H1 (cell line): Measurements from ENCODE around the gene IP6K1. TPM values are rescaled to one million over a fixed set of nuclear protein-coding genes. Genes with fewer than 3 reads are reported as not detected.

Experiments used
- CTCF ChIA-PET: fragments of 300-600 bp; sonication (Branson Sonifier 250); formaldehyde crosslinking; loops from one replicate; lab custom pipeline; 2021; ENCODE audit not compliant: partially characterized antibody; lab: Charles Lee
- POLR2A ChIA-PET: fragments of 300-600 bp; sonication (Branson Sonifier 250); formaldehyde crosslinking; loops from one replicate; lab custom pipeline; 2021; ENCODE audit warnings: inconsistent platforms; ENCODE audit not compliant: partially characterized antibody; lab: Charles Lee
- DNase-seq, 2 experiments: peaks; one replicate each; pipeline versions ENCODE4 v3.0.0 to v3.0.0-alpha.2; 2010 to 2022; ENCODE audit warnings: low spot score in 2 of 2, low read depth in 1 of 2, mixed read lengths in 1 of 2
- FAIRE-seq: peaks from 2 replicates; lab custom pipeline; 2011; peaks lifted over from hg19 to GRCh38; lab: Jason Lieb, UNC
- H2AFZ ChIP-seq: 2 replicates; pipeline ENCODE4 v1.8.1; 2012; ENCODE audit warnings: low read length, inconsistent platforms
- H2AK5ac ChIP-seq: 2 replicates; pipeline ENCODE4 v1.6.1; 2013; ENCODE audit warnings: low read depth, low read length
- H2BK120ac ChIP-seq: replicated peaks from 2 replicates; pipeline ENCODE3; 2013; ENCODE audit warnings: low read depth, low read length, inconsistent platforms
- H2BK12ac ChIP-seq: 2 replicates; pipeline ENCODE4 v1.6.1; 2013; ENCODE audit warnings: low read depth, low read length
- H2BK15ac ChIP-seq: 2 replicates; pipeline ENCODE4 v1.6.1; 2013; ENCODE audit warnings: low read length
- H2BK20ac ChIP-seq: 2 replicates; pipeline ENCODE4 v1.6.1; 2013; ENCODE audit warnings: low read length
- H2BK5ac ChIP-seq: 2 replicates; pipeline ENCODE4 v1.6.1; 2013; ENCODE audit warnings: low read depth, low read length
- H3K14ac ChIP-seq: 2 replicates; pipeline ENCODE4 v1.6.1; 2013; ENCODE audit warnings: inconsistent platforms; ENCODE audit not compliant: insufficient read length
- H3K18ac ChIP-seq: 2 replicates; pipeline ENCODE4 v1.6.1; 2013; ENCODE audit warnings: low read length; ENCODE audit errors: extremely low read depth
- H3K23ac ChIP-seq: 2 replicates; pipeline ENCODE4 v1.6.1; 2013; ENCODE audit warnings: inconsistent platforms; ENCODE audit not compliant: insufficient read length
- H3K23me2 ChIP-seq: 2 replicates; pipeline ENCODE4 v1.6.1; 2013; ENCODE audit warnings: low read depth, low read length
- H3K27ac ChIP-seq: 2 replicates; pipeline ENCODE4 v1.6.1; 2011; ENCODE audit warnings: low read depth, low read length, inconsistent platforms
- H3K27me3 ChIP-seq, 4 experiments: replicated peaks in 1 of 4; 1 replicate in 1 of 4; 2 replicates in 3 of 4; pipeline versions ENCODE4 v1.6.1 to v1.8.1; 2011 to 2013; ENCODE audit warnings: low read length in 3 of 4, mild to moderate bottlenecking in 3 of 4, inconsistent platforms in 2 of 4, mixed read lengths in 2 of 4, moderate library complexity in 1 of 4; ENCODE audit not compliant: control insufficient read depth in 3 of 4, insufficient read depth in 3 of 4; ENCODE audit errors: extremely low read depth in 1 of 4
- H3K36me3 ChIP-seq, 4 experiments: 2 replicates each; pipeline versions ENCODE4 v1.6.1 to v1.8.1; 2011 to 2013; ENCODE audit warnings: mild to moderate bottlenecking in 4 of 4, low read length in 3 of 4, moderate library complexity in 2 of 4, control low read depth in 1 of 4, inconsistent platforms in 1 of 4; ENCODE audit not compliant: insufficient read depth in 4 of 4, control insufficient read depth in 2 of 4
- H3K4ac ChIP-seq: replicated peaks from 2 replicates; pipeline ENCODE3; 2013; ENCODE audit warnings: low read length, low read depth, mixed read lengths, inconsistent platforms; ENCODE audit not compliant: insufficient read length
- H3K4me1 ChIP-seq, 4 experiments: replicated peaks in 1 of 4; 1 replicate in 1 of 4; 2 replicates in 3 of 4; pipeline versions ENCODE4 v1.6.1 to v1.8.1; 2011 to 2013; ENCODE audit warnings: low read length in 3 of 4, inconsistent platforms in 2 of 4, mixed read lengths in 1 of 4; ENCODE audit not compliant: insufficient read depth in 4 of 4, control insufficient read depth in 3 of 4
- H3K4me2 ChIP-seq, 2 experiments: 2 replicates each; pipeline versions ENCODE4 v1.6.1 to v1.8.1; 2011 to 2013; ENCODE audit warnings: low read depth in 2 of 2, low read length in 2 of 2, control low read depth in 1 of 2, inconsistent platforms in 1 of 2, mild to moderate bottlenecking in 1 of 2; ENCODE audit not compliant: insufficient read depth in 1 of 2
- H3K4me3 ChIP-seq, 4 experiments: fragments of 200-600, 300-600 bp in 1 of 4; sonication (generic), shearing (Covaris generic), sonication (Bioruptor Twin) in 1 of 4; 2 replicates each; pipeline versions ENCODE4 v1.5.1 to v1.8.1; 2011 to 2016; ENCODE audit warnings: low read length in 4 of 4, low read depth in 3 of 4, control low read depth in 2 of 4, inconsistent platforms in 2 of 4, mild to moderate bottlenecking in 2 of 4, mixed read lengths in 1 of 4, moderate library complexity in 1 of 4; ENCODE audit not compliant: insufficient read depth in 2 of 4; ENCODE audit errors: extremely low read depth in 1 of 4
- H3K56ac ChIP-seq: replicated peaks from 2 replicates; pipeline ENCODE3; 2013; ENCODE audit warnings: low read depth, mild to moderate bottlenecking, mixed read lengths, low read length, inconsistent platforms; ENCODE audit not compliant: insufficient read length
- H3K79me1 ChIP-seq: 2 replicates; pipeline ENCODE4 v1.6.1; 2013; ENCODE audit warnings: low read depth, low read length, control low read depth
- H3K79me2 ChIP-seq, 2 experiments: 2 replicates each; pipeline versions ENCODE4 v1.6.1 to v1.8.1; 2012 to 2013; ENCODE audit warnings: low read length in 2 of 2, mild to moderate bottlenecking in 2 of 2, inconsistent platforms in 1 of 2; ENCODE audit not compliant: insufficient read depth in 2 of 2, control insufficient read depth in 1 of 2
- H3K9ac ChIP-seq, 4 experiments: replicated peaks in 1 of 4; 1 replicate in 1 of 4; 2 replicates in 3 of 4; pipeline versions ENCODE4 v1.6.1 to v1.8.1; 2011 to 2013; ENCODE audit warnings: low read depth in 3 of 4, low read length in 3 of 4, control low read depth in 2 of 4, mild to moderate bottlenecking in 2 of 4, moderate library complexity in 2 of 4, inconsistent platforms in 1 of 4; ENCODE audit errors: extremely low read depth in 1 of 4
- H3K9me3 ChIP-seq, 2 experiments: 2 replicates each; pipeline versions ENCODE4 v1.6.1 to v1.8.1; 2012 to 2013; ENCODE audit warnings: mild to moderate bottlenecking in 2 of 2, moderate library complexity in 2 of 2, control low read depth in 1 of 2, inconsistent platforms in 1 of 2, low read depth in 1 of 2, low read length in 1 of 2, mixed read lengths in 1 of 2; ENCODE audit not compliant: insufficient read depth in 2 of 2
- H4K20me1 ChIP-seq, 2 experiments: replicated peaks in 1 of 2; 2 replicates each; pipeline versions ENCODE3 to v1.8.1; 2011 to 2013; ENCODE audit warnings: inconsistent platforms in 2 of 2, low read length in 2 of 2, mild to moderate bottlenecking in 1 of 2; ENCODE audit not compliant: insufficient read depth in 2 of 2, control insufficient read depth in 1 of 2
- H4K5ac ChIP-seq: 2 replicates; pipeline ENCODE4 v1.6.1; 2013; ENCODE audit warnings: low read length, low read depth, mixed read lengths, inconsistent platforms; ENCODE audit not compliant: insufficient read length
- H4K8ac ChIP-seq: 2 replicates; pipeline ENCODE4 v1.8.0; 2013; ENCODE audit warnings: mild to moderate bottlenecking, moderate library complexity, low read length, inconsistent platforms; ENCODE audit not compliant: insufficient read depth; ENCODE audit errors: extremely low read depth
- H4K91ac ChIP-seq: replicated peaks from 2 replicates; pipeline ENCODE3; 2013; ENCODE audit warnings: low read length, mixed read lengths, inconsistent platforms; ENCODE audit not compliant: insufficient read length
- ASH2L ChIP-seq: fragments of 200-600, 300-600 bp; sonication (generic); IDR thresholded peaks from one replicate; pipeline ENCODE4 v1.7.1; 2017; ENCODE audit warnings: low read length
- BCL11A ChIP-seq, 2 experiments: IDR thresholded peaks; one replicate each; pipeline ENCODE4 v1.6.1; 2011; ENCODE audit warnings: low read depth in 2 of 2, low read length in 2 of 2, mild to moderate bottlenecking in 2 of 2
- CREB1 ChIP-seq: IDR thresholded peaks from 2 replicates; pipeline ENCODE4 v1.6.1; 2012; ENCODE audit warnings: inconsistent platforms
- EGR1 ChIP-seq: IDR thresholded peaks from 2 replicates; pipeline ENCODE4 v1.6.1; 2011; ENCODE audit warnings: low read depth, low read length, borderline replicate concordance
- EP300 ChIP-seq, 2 experiments: IDR thresholded peaks; 1 replicate in 1 of 2; 2 replicates in 1 of 2; pipeline ENCODE4 v1.6.1; 2011 to 2012; ENCODE audit warnings: low read depth in 2 of 2, low read length in 2 of 2, mild to moderate bottlenecking in 2 of 2, borderline replicate concordance in 1 of 2, inconsistent platforms in 1 of 2, moderate library complexity in 1 of 2
- KDM1A ChIP-seq: fragments of 200-600, 300-600 bp; sonication (generic); IDR thresholded peaks from 2 replicates; pipeline ENCODE4 v1.7.1; 2016; ENCODE audit warnings: mild to moderate bottlenecking, low read length, borderline replicate concordance
- KDM4A ChIP-seq: IDR thresholded peaks from one replicate; pipeline ENCODE4 v1.7.1; 2012; ENCODE audit warnings: low read depth, mild to moderate bottlenecking, moderate library complexity, low read length, inconsistent platforms; ENCODE audit not compliant: severe bottlenecking
- MAFK ChIP-seq: IDR thresholded peaks from 2 replicates; pipeline ENCODE4 v1.6.1; 2012; ENCODE audit warnings: low read depth, mild to moderate bottlenecking, improper control_type of control experiment, low read length
- PHF8 ChIP-seq: fragments of 200-600 bp; sonication (generic); conservative IDR thresholded peaks from 2 replicates; pipeline ENCODE4 v1.7.1; 2012; ENCODE audit warnings: low read depth, mild to moderate bottlenecking, inconsistent platforms, low read length, moderate library complexity
- RNF2 ChIP-seq: fragments of 200-900, 300-1000 bp; sonication (generic); IDR thresholded peaks from 2 replicates; pipeline ENCODE4 v1.7.1; 2016; ENCODE audit warnings: borderline replicate concordance, low read depth, mild to moderate bottlenecking, antibody characterized with exemption, low read length; ENCODE audit not compliant: poor library complexity, severe bottlenecking; ENCODE audit errors: missing control alignments
- RXRA ChIP-seq: IDR thresholded peaks from 2 replicates; pipeline ENCODE4 v1.6.1; 2011; ENCODE audit warnings: low read depth, mild to moderate bottlenecking, low read length, moderate library complexity; ENCODE audit not compliant: insufficient read depth
- SP2 ChIP-seq: IDR thresholded peaks from 2 replicates; pipeline ENCODE4 v1.6.1; 2012; ENCODE audit warnings: mild to moderate bottlenecking, low read length, inconsistent platforms
- TBP ChIP-seq: IDR thresholded peaks from 2 replicates; pipeline ENCODE4 v1.6.1; 2011; ENCODE audit warnings: low read depth, low read length, improper control_type of control experiment
- TEAD4 ChIP-seq: IDR thresholded peaks from 2 replicates; pipeline ENCODE4 v1.6.1; 2012; ENCODE audit warnings: low read depth, low read length, inconsistent platforms, mixed read lengths
- YY1 ChIP-seq: IDR thresholded peaks from 2 replicates; pipeline ENCODE4 v1.6.1; 2011; ENCODE audit warnings: low read depth, mild to moderate bottlenecking, low read length
- WGBS, 2 experiments: shearing (Covaris generic) in 1 of 2; methylation state at CpG; one replicate each; pipeline versions ENCODE4 v1.1.6 to v1.1.7; 2013 to 2015; ENCODE audit warnings: low lambda C conversion rate in 2 of 2, mixed read lengths in 2 of 2, inconsistent platforms in 1 of 2, low coverage in 1 of 2, missing lambda C conversion rate in 1 of 2; ENCODE audit not compliant: insufficient replicate concordance in 2 of 2, insufficient coverage in 1 of 2, insufficient read length in 1 of 2; ENCODE audit errors: extremely low coverage in 1 of 2, missing lambda C conversion rate in 1 of 2; 5-methylcytosine and 5-hydroxymethylcytosine counted together
- polyA plus RNA-seq, 7 experiments: library from polyadenylated mRNA; depleted of rRNA in 3 of 7; stranded (reverse) in 5 of 7; unstranded in 2 of 7; fragments of >200 nt in 5 of 7; fragments of 200-250 nt in 2 of 7; gene quantifications; 1 replicate in 5 of 7; 2 replicates in 1 of 7; 4 replicates in 1 of 7; pipeline versions ENCODE4 v1.2.1 to v1.2.3, GENCODE V29; 2011 to 2013; ENCODE audit warnings: missing spikeins in 2 of 7, mixed read lengths in 2 of 7
- total RNA-seq: library from RNA; stranded (reverse); fragmentation: NEBNext Ultra II Directional; extraction: Animal tissue kit (Norgen Biotek cat#: 25700); gene quantifications from 2 replicates; pipeline ENCODE4 v1.2.1, GENCODE V29; 2021

Gene IP6K1
- total and polyA plus RNA-seq, 2 of the 8 experiments (the other 6 are each of a cell fraction or from before 2014, with no cell fraction given): 31.5 to 35.2 TPM

GRCh38 chr3:49750056-49750455, 36.3 kb downstream of the IP6K1 start:
- no peak overlapping the region for H3K14ac ChIP-seq
- CTCF ChIA-PET: interaction anchor here (0.6 to 1.9 kb wide), 5 partner anchors 9 to 161 kb away, joined by 3 to 4 read pairs (median 3); no protein-coding TSS in a partner anchor
- TF ChIP-seq ASH2L: no peak
- TF ChIP-seq PHF8: no peak
- no peak for TF ChIP-seq BCL11A (IDR thresholded peaks at IDR 0.05; ENCODE audit: low read depth in 2 of 2, low read length in 2 of 2)
- no peak for TF ChIP-seq MAFK
- TF ChIP-seq SP2: no peak
- TF ChIP-seq TEAD4: no peak
- no peak for TF ChIP-seq EGR1
- TF ChIP-seq RNF2: no peak
- no peak for TF ChIP-seq EP300 (IDR thresholded peaks at IDR 0.05; ENCODE audit: borderline replicate concordance in 1 of 2, low read depth in 2 of 2, low read length in 2 of 2)
- TF ChIP-seq KDM4A: no peak
- TF ChIP-seq YY1: no peak
- TF ChIP-seq KDM1A: no peak
- no peak for TF ChIP-seq TBP
- no peak for TF ChIP-seq RXRA
- no peak for TF ChIP-seq CREB1

More at GRCh38 chr3:49750056-49750455, 36.3 kb downstream of the IP6K1 start:
- no peaks in the 10 kb centered on the region for H3K9me3 ChIP-seq
- H3K56ac ChIP-seq: no peak overlapping the region
- H2AK5ac ChIP-seq: no peak overlapping the region
- peaks cover 0 to 34% of the 10 kb centered on the region in 2 experiments; a peak in 2 of 4 replicates for H3K79me2 ChIP-seq
- DNase-seq (no peak), FAIRE-seq (no peak)
- peaks cover 0 to 6% (median 3%) of the 10 kb centered on the region in 4 experiments; a peak in 4 of 8 replicates for H3K36me3 ChIP-seq
- POLR2A ChIA-PET: interaction anchor here (2.2 kb wide), 1 partner anchor 23 kb away, joined by 6 read pairs; no protein-coding TSS in a partner anchor
- H3K4me2 ChIP-seq: no peak overlapping the region
- no peaks in the 10 kb centered on the region for H3K27me3 ChIP-seq
- no peak overlapping the region for H4K5ac ChIP-seq
- no peaks in the 10 kb centered on the region for H3K4me1 ChIP-seq
- H3K4ac ChIP-seq: no peak overlapping the region
- H2BK5ac ChIP-seq: no peak overlapping the region
- H3K79me1 ChIP-seq: peaks cover 4% of the 10 kb centered on the region; the same call in 1 of the 2 replicates
- H2AFZ ChIP-seq: no peak overlapping the region
- no peak overlapping the region for H3K4me3 ChIP-seq
- no peak overlapping the region for H3K27ac ChIP-seq
- no peak overlapping the region for H3K23ac ChIP-seq
- H4K8ac ChIP-seq: no peak overlapping the region
- WGBS, 2 experiments: 95% methylated on average over 4 of the region's 4 CpGs; no CpG with 5 or more reads in 1 of the 2 experiments
- no peak overlapping the region for H2BK20ac ChIP-seq
- no peak overlapping the region for H2BK120ac ChIP-seq
- H3K18ac ChIP-seq: no peak overlapping the region
- H2BK15ac ChIP-seq: no peak overlapping the region
- H3K23me2 ChIP-seq: no peaks in the 10 kb centered on the region
- peaks cover 0 to 9% of the 10 kb centered on the region in 2 experiments for H4K20me1 ChIP-seq
- no peak overlapping the region for H3K9ac ChIP-seq
- H2BK12ac ChIP-seq: no peak overlapping the region
- H4K91ac ChIP-seq: no peak overlapping the region
